ENCODE measurements around the gene TEX36.

GRCh38 chr10:125627646-125628045, 55.3 kb downstream of the TEX36 start:
- TF ChIP-seq CREB5 (CRISPR knock-in tag; IDR thresholded peaks at IDR 0.05) (no peak), SMARCB1 (IDR thresholded peaks at IDR 0.05; ENCODE audit: insufficient read length, low read depth) (no peak)
